ENCODE results near the gene EPYC. TPM values are rescaled to one million over a fixed set of nuclear protein-coding genes. Genes with fewer than 3 reads are reported as not detected.

EPYC gene
- total and polyA plus RNA-seq, 3 donors from 2014 or later: 1.6 TPM; not detected in 2

- H3K27me3 ChIP-seq: no peaks in the 10 kb centered on the region
- TF ChIP-seq, protein P1, sequence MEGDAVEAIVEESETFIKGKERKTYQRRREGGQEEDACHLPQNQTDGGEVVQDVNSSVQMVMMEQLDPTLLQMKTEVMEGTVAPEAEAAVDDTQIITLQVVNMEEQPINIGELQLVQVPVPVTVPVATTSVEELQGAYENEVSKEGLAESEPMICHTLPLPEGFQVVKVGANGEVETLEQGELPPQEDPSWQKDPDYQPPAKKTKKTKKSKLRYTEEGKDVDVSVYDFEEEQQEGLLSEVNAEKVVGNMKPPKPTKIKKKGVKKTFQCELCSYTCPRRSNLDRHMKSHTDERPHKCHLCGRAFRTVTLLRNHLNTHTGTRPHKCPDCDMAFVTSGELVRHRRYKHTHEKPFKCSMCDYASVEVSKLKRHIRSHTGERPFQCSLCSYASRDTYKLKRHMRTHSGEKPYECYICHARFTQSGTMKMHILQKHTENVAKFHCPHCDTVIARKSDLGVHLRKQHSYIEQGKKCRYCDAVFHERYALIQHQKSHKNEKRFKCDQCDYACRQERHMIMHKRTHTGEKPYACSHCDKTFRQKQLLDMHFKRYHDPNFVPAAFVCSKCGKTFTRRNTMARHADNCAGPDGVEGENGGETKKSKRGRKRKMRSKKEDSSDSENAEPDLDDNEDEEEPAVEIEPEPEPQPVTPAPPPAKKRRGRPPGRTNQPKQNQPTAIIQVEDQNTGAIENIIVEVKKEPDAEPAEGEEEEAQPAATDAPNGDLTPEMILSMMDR (IDR thresholded peaks at IDR 0.05): peak in 2 of 3 experiments; percentile 31 to 54
- TF ChIP-seq POLR2A (IDR thresholded peaks at IDR 0.05): no peak
- H3K4me3 ChIP-seq: no peak overlapping the region
- no peaks in the 10 kb centered on the region for H3K4me1 ChIP-seq
- 73 to 76% methylated on average over 3 of the region's 3 CpGs for WGBS, 2 donors
- H3K9me3 ChIP-seq: no peaks in the 10 kb centered on the region
- no peak for DNase-seq
- no peak overlapping the region for H3K27ac ChIP-seq
- intact Hi-C loops (cut with DNase I; ENCODE audit: low total_unique reads): no loop called here
- no peaks in the 10 kb centered on the region for H3K36me3 ChIP-seq (ENCODE audit: low read depth, missing control alignments)
Observed at GRCh38 chr12:90940872-90941499, 63.8 kb downstream of the EPYC start.

DNA sequence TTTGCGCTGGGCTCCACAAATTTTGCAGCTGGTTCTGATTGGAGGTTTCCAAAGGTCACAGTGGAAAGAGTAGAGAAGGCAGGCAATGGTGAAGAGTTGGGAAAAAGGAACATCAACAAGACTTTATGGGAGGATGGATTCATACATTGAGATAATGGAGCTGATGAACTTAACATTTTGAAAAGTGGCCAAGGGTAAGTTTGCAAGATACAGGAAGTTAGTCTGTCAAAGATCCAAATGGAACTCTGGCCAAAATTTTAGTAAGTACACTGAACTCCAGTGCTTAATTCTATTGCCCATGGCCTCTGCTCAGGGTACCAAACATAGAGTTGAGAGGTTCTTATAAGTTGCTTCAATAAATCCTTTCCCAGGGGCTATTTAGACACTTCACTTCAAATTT lies 65.4 kb downstream of the EPYC start:
- intact Hi-C loops (cut with DNase I; ENCODE audit: low total_unique reads): no loop called here
- Histone ChIP-seq H3K36me3 (ENCODE audit: low read depth, missing control alignments) (no peaks in the 10 kb centered on the region), H3K27me3 (no peaks in the 10 kb centered on the region), H3K27ac (no peak overlapping the region), H3K9me3 (no peaks in the 10 kb centered on the region), H3K4me1 (no peaks in the 10 kb centered on the region), H3K4me3 (no peak overlapping the region)
- no peak for DNase-seq
- no peak for TF ChIP-seq POLR2A (IDR thresholded peaks at IDR 0.05)
- TF ChIP-seq, protein P1 (IDR thresholded peaks at IDR 0.05): no peak
- whole genome bisulfite sequencing, 2 donors: 79 to 83% methylated on average over 1 of the region's 1 CpG

DNA sequence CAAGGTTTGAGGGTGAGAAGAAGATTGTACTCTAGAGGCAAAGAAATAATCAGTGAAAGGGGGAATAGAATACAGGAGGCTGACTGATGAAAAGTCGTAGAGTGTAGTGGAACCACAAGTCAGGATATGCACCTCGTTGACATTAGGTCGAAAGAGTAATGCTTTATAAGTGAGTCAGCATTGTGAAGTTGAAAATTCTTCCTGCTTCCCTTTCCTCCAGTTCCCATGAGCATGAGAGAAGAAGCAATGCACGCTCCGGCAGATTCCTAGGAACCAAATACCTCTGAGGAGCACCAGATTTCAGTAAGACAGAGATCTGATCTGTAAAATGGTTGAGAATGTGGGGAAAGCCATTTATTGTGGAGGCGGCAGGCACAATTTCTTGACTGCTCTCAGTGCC lies 66.3 kb downstream of the EPYC start:
- no peaks in the 10 kb centered on the region for H3K27me3 ChIP-seq
- H3K36me3 ChIP-seq (ENCODE audit: low read depth, missing control alignments): no peaks in the 10 kb centered on the region
- no peak overlapping the region for H3K4me3 ChIP-seq
- 86 to 87% methylated on average over 6 of the region's 6 CpGs for WGBS, 2 donors
- no peaks in the 10 kb centered on the region for H3K4me1 ChIP-seq
- no peaks in the 10 kb centered on the region for H3K9me3 ChIP-seq
- intact Hi-C loops (cut with DNase I; ENCODE audit: low total_unique reads): no loop called here
- TF ChIP-seq, protein P1 (IDR thresholded peaks at IDR 0.05): no peak
- no peak overlapping the region for H3K27ac ChIP-seq
- no peak for DNase-seq

DNA sequence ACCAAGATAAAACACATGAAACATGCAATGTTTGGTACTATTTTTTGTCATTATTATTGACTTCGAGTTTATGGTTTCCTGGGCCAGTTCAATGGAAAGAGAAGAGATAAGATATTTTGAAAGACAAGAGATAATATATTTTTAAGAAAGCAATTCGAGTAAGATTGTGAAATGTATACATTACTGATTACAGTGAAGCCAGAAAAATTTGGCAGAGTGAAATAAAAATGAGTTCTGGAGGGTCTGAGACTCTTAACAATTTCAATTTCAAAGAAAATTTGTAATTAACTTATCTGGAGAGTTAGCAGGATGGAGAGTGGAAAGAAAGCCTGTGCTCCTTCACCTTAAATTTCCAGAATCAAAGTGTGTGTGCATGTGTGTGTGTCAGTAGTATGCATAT lies 67.1 kb downstream of the EPYC start:
- Histone ChIP-seq H3K9me3 (no peaks in the 10 kb centered on the region), H3K4me3 (no peak overlapping the region), H3K36me3 (ENCODE audit: low read depth, missing control alignments) (no peaks in the 10 kb centered on the region), H3K27ac (no peak overlapping the region), H3K27me3 (no peaks in the 10 kb centered on the region), H3K4me1 (no peaks in the 10 kb centered on the region)
- intact Hi-C loops (cut with DNase I; ENCODE audit: low total_unique reads): no loop called here
- TF ChIP-seq, protein P1 (IDR thresholded peaks at IDR 0.05): no peak
- no peak for TF ChIP-seq POLR2A (IDR thresholded peaks at IDR 0.05)
- DNase-seq: no peak
- 77 to 78% methylated on average over 2 of the region's 2 CpGs for WGBS, 2 donors
